ENCODE results near the gene OCA2. TPM values are rescaled to one million over a fixed set of nuclear protein-coding genes. Genes with fewer than 3 reads are reported as not detected.

The OCA2 gene
- total and polyA plus RNA-seq, 2 donors from 2014 or later, result 0.45 to 2.5 TPM

DNA sequence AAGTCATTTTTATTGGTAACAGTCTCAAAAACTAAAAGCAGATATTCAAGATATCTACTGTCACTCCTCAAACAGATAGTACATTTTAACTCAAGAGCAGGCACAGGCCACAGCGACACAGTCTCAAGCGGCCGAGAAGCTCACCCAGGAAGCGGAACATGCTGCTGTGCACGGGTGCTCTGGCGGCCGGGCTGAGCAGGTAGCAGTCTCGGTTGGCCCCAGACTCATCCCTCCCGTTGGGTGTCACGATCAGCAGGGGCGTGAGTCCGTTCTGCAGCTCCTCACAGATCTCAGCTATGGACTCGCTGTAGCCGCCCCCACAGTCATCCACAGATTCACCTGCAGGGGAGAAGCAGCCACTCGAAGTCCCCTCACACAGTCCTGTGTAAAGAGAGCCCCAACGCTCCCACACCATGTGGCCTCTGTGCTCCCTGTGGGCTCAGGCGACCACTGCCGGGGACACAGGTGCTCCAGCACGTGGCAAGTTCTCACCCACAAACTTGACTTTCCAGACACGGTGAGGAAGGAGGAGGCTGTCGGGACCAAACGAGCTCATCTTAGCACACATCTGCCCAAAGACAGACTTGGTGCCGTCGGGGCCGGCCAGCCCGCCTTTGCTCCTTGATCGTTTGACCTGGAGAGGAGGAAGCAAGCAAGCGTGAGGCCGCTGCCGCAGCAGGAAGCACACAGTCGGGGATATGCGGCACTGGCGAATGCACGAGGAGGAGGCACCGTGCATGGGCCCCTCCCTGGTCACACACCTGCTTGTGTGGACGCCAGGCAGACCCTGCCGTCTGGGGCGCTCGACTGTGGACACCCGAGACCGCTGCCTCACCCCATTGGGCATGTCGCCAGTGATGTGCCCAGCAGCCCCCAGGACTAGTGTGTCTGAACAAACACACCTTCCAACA is 17.7 kb upstream of the OCA2 start:
- no peak overlapping the region for H3K4me3 ChIP-seq (ENCODE audit: low read length in 3 of 3)
- H3K4me1 ChIP-seq (ENCODE audit: control insufficient read depth in 2 of 3, insufficient read depth in 2 of 3, low read depth in 1 of 3, low read length in 3 of 3), result no peaks in the 10 kb centered on the region
- no peak overlapping the region for H3K27ac ChIP-seq (ENCODE audit: low read depth in 2 of 2, low read length in 2 of 2)
- H3K9me3 ChIP-seq (ENCODE audit: control insufficient read depth in 2 of 3, insufficient read depth in 1 of 3, low read length in 3 of 3), result no peaks in the 10 kb centered on the region
- no peaks in the 10 kb centered on the region for H3K27me3 ChIP-seq (ENCODE audit: control insufficient read depth, insufficient read depth, low read length)
- TF ChIP-seq, protein P1, sequence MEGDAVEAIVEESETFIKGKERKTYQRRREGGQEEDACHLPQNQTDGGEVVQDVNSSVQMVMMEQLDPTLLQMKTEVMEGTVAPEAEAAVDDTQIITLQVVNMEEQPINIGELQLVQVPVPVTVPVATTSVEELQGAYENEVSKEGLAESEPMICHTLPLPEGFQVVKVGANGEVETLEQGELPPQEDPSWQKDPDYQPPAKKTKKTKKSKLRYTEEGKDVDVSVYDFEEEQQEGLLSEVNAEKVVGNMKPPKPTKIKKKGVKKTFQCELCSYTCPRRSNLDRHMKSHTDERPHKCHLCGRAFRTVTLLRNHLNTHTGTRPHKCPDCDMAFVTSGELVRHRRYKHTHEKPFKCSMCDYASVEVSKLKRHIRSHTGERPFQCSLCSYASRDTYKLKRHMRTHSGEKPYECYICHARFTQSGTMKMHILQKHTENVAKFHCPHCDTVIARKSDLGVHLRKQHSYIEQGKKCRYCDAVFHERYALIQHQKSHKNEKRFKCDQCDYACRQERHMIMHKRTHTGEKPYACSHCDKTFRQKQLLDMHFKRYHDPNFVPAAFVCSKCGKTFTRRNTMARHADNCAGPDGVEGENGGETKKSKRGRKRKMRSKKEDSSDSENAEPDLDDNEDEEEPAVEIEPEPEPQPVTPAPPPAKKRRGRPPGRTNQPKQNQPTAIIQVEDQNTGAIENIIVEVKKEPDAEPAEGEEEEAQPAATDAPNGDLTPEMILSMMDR (IDR thresholded peaks at IDR 0.05; ENCODE audit: borderline replicate concordance, extremely low read depth, insufficient read depth), result no peak
- H3K36me3 ChIP-seq (ENCODE audit: control insufficient read depth in 2 of 3, insufficient read depth in 3 of 3, low read length in 3 of 3), result peaks cover 6 to 58% (median 40%) of the 10 kb centered on the region in 3 donors
- no peak overlapping the region for H3K9ac ChIP-seq (ENCODE audit: low read length in 3 of 3)
- FAIRE-seq (no peak), DNase-seq (peak in 3 of 5 donors; percentile 44 to 79 (median 64))
- intact Hi-C loops (cut with DNase I), result no loop called here

DNA sequence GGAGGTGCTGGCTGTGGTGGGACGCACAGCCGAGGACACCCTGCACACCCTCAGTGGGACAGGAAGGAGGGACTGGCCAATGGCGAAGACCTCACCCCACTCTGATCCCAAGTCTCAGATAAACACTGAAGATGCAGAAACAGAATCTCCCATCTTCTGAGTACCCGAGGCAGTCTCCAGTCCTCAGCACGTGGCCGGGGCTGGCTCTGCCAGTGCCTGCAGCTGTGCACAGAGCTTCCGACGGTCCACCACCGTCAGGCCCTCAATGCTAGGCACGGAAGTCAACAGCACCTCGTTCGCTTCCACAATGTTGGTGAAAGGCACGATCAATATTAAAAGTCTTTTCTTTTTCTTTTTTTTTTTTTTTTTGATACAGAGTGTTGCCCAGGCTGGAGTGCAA is 16.8 kb upstream of the OCA2 start:
- Histone ChIP-seq H3K27me3 (ENCODE audit: control insufficient read depth, insufficient read depth, low read length) (no peaks in the 10 kb centered on the region), H3K4me1 (ENCODE audit: control insufficient read depth in 2 of 3, insufficient read depth in 2 of 3, low read depth in 1 of 3, low read length in 3 of 3) (no peaks in the 10 kb centered on the region), H3K9me3 (ENCODE audit: control insufficient read depth in 2 of 3, insufficient read depth in 1 of 3, low read length in 3 of 3) (no peaks in the 10 kb centered on the region), H3K4me3 (ENCODE audit: low read length in 3 of 3) (no peak overlapping the region), H3K27ac (ENCODE audit: low read depth in 2 of 2, low read length in 2 of 2) (no peak overlapping the region), H3K36me3 (ENCODE audit: control insufficient read depth in 2 of 3, insufficient read depth in 3 of 3, low read length in 3 of 3) (peaks cover 7 to 59% (median 40%) of the 10 kb centered on the region in 3 donors), H3K9ac (ENCODE audit: low read length in 3 of 3) (no peak overlapping the region)
- intact Hi-C loops (cut with DNase I), result no loop called here
- TF ChIP-seq, protein P1 (IDR thresholded peaks at IDR 0.05; ENCODE audit: borderline replicate concordance, extremely low read depth, insufficient read depth), result no peak
- DNase-seq, result no peak
- no peak for FAIRE-seq

GRCh38 chr15:28114721-28115622 is 15.9 kb upstream of the OCA2 start:
- DNase-seq (no peak), FAIRE-seq (no peak)
- H3K9me3 ChIP-seq (ENCODE audit: control insufficient read depth in 2 of 3, insufficient read depth in 1 of 3, low read length in 3 of 3), result no peaks in the 10 kb centered on the region
- H3K4me1 ChIP-seq (ENCODE audit: control insufficient read depth in 2 of 3, insufficient read depth in 2 of 3, low read depth in 1 of 3, low read length in 3 of 3), result no peaks in the 10 kb centered on the region
- TF ChIP-seq, protein P1 (IDR thresholded peaks at IDR 0.05; ENCODE audit: borderline replicate concordance, extremely low read depth, insufficient read depth), result no peak
- no peak overlapping the region for H3K4me3 ChIP-seq (ENCODE audit: low read length in 3 of 3)
- H3K27me3 ChIP-seq (ENCODE audit: control insufficient read depth, insufficient read depth, low read length), result no peaks in the 10 kb centered on the region
- H3K36me3 ChIP-seq (ENCODE audit: control insufficient read depth in 2 of 3, insufficient read depth in 3 of 3, low read length in 3 of 3), result peaks cover 7 to 50% (median 31%) of the 10 kb centered on the region in 3 donors
- H3K27ac ChIP-seq (ENCODE audit: low read depth in 2 of 2, low read length in 2 of 2), result no peak overlapping the region
- intact Hi-C loops (cut with DNase I), result no loop called here
- H3K9ac ChIP-seq (ENCODE audit: low read length in 3 of 3), result no peak overlapping the region
